GM21381 (cell line): Measurements from ENCODE around the gene NEMP2.

Source experiments
- ATAC-seq: cut with Tn5 transposase; IDR thresholded peaks from one replicate; pipeline ENCODE4 v1.9.1; 2021; ENCODE audit warnings: mild to moderate bottlenecking, moderate library complexity; ENCODE audit not compliant: unreplicated experiment

NEMP2 gene

GRCh38 chr2:190460487-190460886 is 74.0 kb downstream of the NEMP2 start:
- no peak for ATAC-seq

GRCh38 chr2:190459881-190460280 is 74.6 kb downstream of the NEMP2 start:
- no peak for ATAC-seq

- no peak for ATAC-seq
Observed at GRCh38 chr2:190458352-190459107, 76.0 kb downstream of the NEMP2 start.

GRCh38 chr2:190457256-190457655 is 77.3 kb downstream of the NEMP2 start:
- no peak for ATAC-seq

GRCh38 chr2:190456833-190457232 is 77.7 kb downstream of the NEMP2 start:
- ATAC-seq: no peak

- no peak for ATAC-seq
Observed at GRCh38 chr2:190455358-190456095, 79.0 kb downstream of the NEMP2 start.

GRCh38 chr2:190454795-190455194 is 79.7 kb downstream of the NEMP2 start:
- ATAC-seq: no peak
